ENCODE measurements around the gene AOPEP. TPM values are rescaled to one million over a fixed set of nuclear protein-coding genes. Genes with fewer than 3 reads are reported as not detected.

The AOPEP gene
- total and polyA plus RNA-seq, 2 donors (not counting 3 experiments of a cell fraction or from before 2014, with no cell fraction given), result 20.2 to 41.6 TPM

GRCh38 chr9:95090023-95090791 lies 363.7 kb downstream of the AOPEP start:
- H3K4me3 ChIP-seq (replicated peaks in 1 of 3; ENCODE audit: insufficient read depth in 1 of 3, low read depth in 1 of 3, low read length in 3 of 3), result no peak overlapping the region
- intact Hi-C loops (cut with micrococcal nuclease) (no loop called here), dilution Hi-C loops (cut with MboI; ENCODE audit: extremely low pct_ligation_motif_present, low sequenced_read_pairs) (no loop called here)
- no peak overlapping the region for H3K9ac ChIP-seq (replicated peaks; ENCODE audit: extremely low read depth, insufficient read depth, low read length)
- no peaks in the 10 kb centered on the region for H4K20me1 ChIP-seq (replicated peaks; ENCODE audit: control insufficient read depth, extremely low read depth, insufficient read depth, low read length)
- peaks cover 5% of the 10 kb centered on the region for H3K4me1 ChIP-seq (ENCODE audit: control insufficient read depth, extremely low read depth, insufficient read depth, low read length)
- no peak overlapping the region for H3K27ac ChIP-seq (ENCODE audit: insufficient read depth, low read depth, low read length)
- no peak overlapping the region for H2AFZ ChIP-seq (ENCODE audit: low read depth, low read length)
- H3K4me2 ChIP-seq (ENCODE audit: insufficient read depth, low read length), result no peak overlapping the region
- H3K79me2 ChIP-seq (ENCODE audit: control insufficient read depth, insufficient read depth, low read length), result no peaks in the 10 kb centered on the region
- TF ChIP-seq CTCF (IDR thresholded peaks at IDR 0.05; ENCODE audit: extremely low read depth in 1 of 2, insufficient read depth in 1 of 2, low read depth in 1 of 2, low read length in 2 of 2) (no peak), JUN (IDR thresholded peaks at IDR 0.05; ENCODE audit: borderline replicate concordance, insufficient read depth, insufficient read length, low read depth) (no peak), MAX (IDR thresholded peaks at IDR 0.05; ENCODE audit: insufficient read depth, insufficient read length) (no peak), EZH2 (IDR thresholded peaks at IDR 0.05; ENCODE audit: borderline replicate concordance, low read depth, low read length, severe bottlenecking) (no peak), MYC (IDR thresholded peaks at IDR 0.05; ENCODE audit: low read depth, low read length) (no peak), GATA2 (IDR thresholded peaks at IDR 0.05; ENCODE audit: insufficient read depth, insufficient read length, low read depth, low read length) (no peak), POLR2A (IDR thresholded peaks at IDR 0.05; ENCODE audit: low read depth, low read length) (no peak), FOS (IDR thresholded peaks at IDR 0.05; ENCODE audit: borderline replicate concordance, insufficient read depth, low read length) (no peak), POLR2AphosphoS5 (IDR thresholded peaks at IDR 0.05; ENCODE audit: insufficient read depth, low read depth, low read length) (no peak)
- no TSS peak for BruUV-seq (replicated peaks)
- FAIRE-seq, result no peak
- H3K27me3 ChIP-seq (ENCODE audit: control insufficient read depth in 2 of 2, insufficient read depth in 2 of 2, low read length in 2 of 2), result no peaks in the 10 kb centered on the region
- peaks cover 2 to 14% of the 10 kb centered on the region in 2 experiments for H3K36me3 ChIP-seq (ENCODE audit: control insufficient read depth in 2 of 2, extremely low read depth in 1 of 2, insufficient read depth in 2 of 2, low read length in 2 of 2)
- DNase-seq (ENCODE audit: low read depth, low spot score), result no peak
- POLR2A ChIA-PET, result no interaction called here
- CTCF ChIA-PET, result no interaction called here
- no peaks in the 10 kb centered on the region for H3K9me1 ChIP-seq (replicated peaks; ENCODE audit: control insufficient read depth, extremely low read depth, insufficient read depth, low read length)
- no peaks in the 10 kb centered on the region for H3K9me3 ChIP-seq (replicated peaks; ENCODE audit: control insufficient read depth, insufficient read depth, low read length)

Data from endothelial cell of umbilical vein (primary cell).